ENCODE results near the gene IL12A.

The IL12A gene

GRCh38 chr3:160038862-160039562 lies 50.4 kb downstream of the IL12A start:
- no peak for DNase-seq

DNA sequence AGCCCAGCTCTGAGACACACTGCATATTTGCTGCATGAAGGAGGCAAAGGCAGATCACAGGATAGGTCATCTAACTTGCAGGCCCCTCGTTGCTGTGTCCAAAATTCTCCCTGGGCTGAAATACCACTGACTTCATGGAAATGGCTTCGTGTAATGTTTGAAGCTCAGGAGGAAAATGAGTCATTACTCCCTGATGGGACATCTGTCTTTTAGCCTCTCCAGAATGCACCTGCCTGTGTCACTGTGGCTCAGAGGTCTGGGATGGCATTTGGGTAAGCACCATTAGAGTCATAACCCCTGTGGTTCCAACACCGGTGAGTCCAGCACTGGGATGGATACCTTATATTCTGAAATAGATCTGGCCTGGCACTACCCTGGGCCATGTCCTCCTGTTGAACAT lies 51.5 kb downstream of the IL12A start:
- no peak for DNase-seq

DNA sequence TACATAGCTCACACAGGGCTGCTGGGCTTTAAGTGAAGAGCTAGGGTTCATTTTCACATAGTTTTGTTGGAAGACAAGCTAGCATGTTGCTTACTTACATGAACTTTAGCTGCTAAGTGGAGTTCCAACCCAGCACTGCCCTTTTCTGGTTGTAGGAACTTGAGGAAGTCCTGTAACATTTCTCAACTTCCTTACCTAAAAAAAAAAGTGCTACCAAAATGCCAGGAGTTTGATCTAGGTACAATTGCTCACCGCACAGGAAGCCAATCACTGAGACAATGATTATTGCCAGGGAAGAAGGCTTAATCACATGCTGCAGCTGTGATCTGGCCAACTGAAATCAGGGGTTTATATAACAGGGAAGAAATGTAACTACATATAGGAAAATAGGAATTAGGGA lies 52.8 kb downstream of the IL12A start:
- DNase-seq = no peak

DNA sequence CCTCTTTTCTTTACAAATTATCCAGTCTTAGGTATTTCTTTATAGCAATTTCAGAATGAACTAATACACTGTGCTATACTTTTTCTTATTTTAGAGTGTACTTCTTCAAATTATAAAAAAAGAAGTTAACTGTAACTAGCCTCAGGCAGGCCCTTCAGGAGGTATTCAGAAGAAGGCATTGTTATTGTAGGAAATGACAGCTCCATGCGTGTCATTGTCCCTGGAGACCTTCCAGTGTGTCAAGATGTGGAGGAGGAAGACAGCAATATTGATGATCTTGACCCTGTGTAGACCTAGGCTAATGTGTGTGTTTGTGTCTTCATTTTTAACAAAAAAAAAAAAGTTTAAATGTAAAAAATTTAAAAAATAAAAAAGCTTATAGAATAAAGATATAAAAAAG lies 55.5 kb downstream of the IL12A start:
- DNase-seq = no peak

Measured in SHP77 treated with DMSO at 0.1 percent for 48 hours (cell line).